OCI-M2 (cell line): ENCODE data around the gene ADCY1.

ENCODE experiments used
- DNase-seq: peaks from one replicate; lab custom pipeline; 2025; ENCODE audit not compliant: unreplicated experiment; lab: John Stamatoyannopoulos, UW

Gene ADCY1

GRCh38 chr7:45649560-45650346 lies 75.6 kb downstream of the ADCY1 start:
- no peak for DNase-seq

- no peak for DNase-seq
Measured at GRCh38 chr7:45650404-45651394, 76.5 kb downstream of the ADCY1 start.

GRCh38 chr7:45651540-45651939 lies 77.4 kb downstream of the ADCY1 start:
- no peak for DNase-seq

- no peak for DNase-seq
Measured at GRCh38 chr7:45652630-45653029, 78.5 kb downstream of the ADCY1 start.

GRCh38 chr7:45653209-45653907 lies 79.2 kb downstream of the ADCY1 start:
- no peak for DNase-seq

- DNase-seq: no peak
Measured at GRCh38 chr7:45654341-45654740, 80.2 kb downstream of the ADCY1 start.

- DNase-seq: no peak
Measured at GRCh38 chr7:45655539-45655938, 81.4 kb downstream of the ADCY1 start.

- DNase-seq: no peak
Measured at GRCh38 chr7:45656431-45656830, 82.3 kb downstream of the ADCY1 start.

GRCh38 chr7:45657136-45657889 lies 83.1 kb downstream of the ADCY1 start:
- DNase-seq: no peak

- DNase-seq: no peak
Measured at GRCh38 chr7:45657890-45658715, 83.9 kb downstream of the ADCY1 start.

- no peak for DNase-seq
Measured at GRCh38 chr7:45658716-45659495, 84.7 kb downstream of the ADCY1 start.

- no peak for DNase-seq
Measured at GRCh38 chr7:45659496-45660139, 85.5 kb downstream of the ADCY1 start.

GRCh38 chr7:45660201-45660900 lies 86.2 kb downstream of the ADCY1 start:
- DNase-seq: no peak

- DNase-seq: no peak
Measured at GRCh38 chr7:45660901-45661211, 86.7 kb downstream of the ADCY1 start.

GRCh38 chr7:45661302-45661995 lies 87.3 kb downstream of the ADCY1 start:
- DNase-seq: no peak

- no peak for DNase-seq
Measured at GRCh38 chr7:45662018-45662417, 87.8 kb downstream of the ADCY1 start.

GRCh38 chr7:45662540-45663166 lies 88.5 kb downstream of the ADCY1 start:
- no peak for DNase-seq
